CD14-positive monocyte (primary cell): ENCODE data around the gene AMBRA1. TPM values are rescaled to one million over a fixed set of nuclear protein-coding genes. Genes with fewer than 3 reads are reported as not detected.
A peak's percentile ranks its signal among the peaks of the same experiment; 100 is the strongest.

Experiments used
- DNase-seq, 3 donors: peaks; one replicate each; pipeline ENCODE4 v3.0.0-alpha.2; 2011 to 2022
- H2AFZ ChIP-seq: 2 replicates; pipeline ENCODE4 v1.6.0; 2012; ENCODE audit warnings: mild to moderate bottlenecking, low read depth, low read length, inconsistent platforms; ENCODE audit not compliant: insufficient read depth, poor library complexity, severe bottlenecking
- H3K27ac ChIP-seq, 2 donors: 1 replicate in 1 of 2; 2 replicates in 1 of 2; pipeline ENCODE4 v1.5.1; 2012 to 2013; ENCODE audit warnings: low read length in 2 of 2, control low read depth in 1 of 2, inconsistent platforms in 1 of 2, low read depth in 1 of 2, mild to moderate bottlenecking in 1 of 2
- H3K27me3 ChIP-seq, 2 donors: one replicate each; pipeline versions ENCODE4 v1.6.0 to v1.6.1; 2011 to 2013; ENCODE audit warnings: low read length in 2 of 2; ENCODE audit not compliant: control insufficient read depth in 2 of 2, insufficient read depth in 2 of 2
- H3K36me3 ChIP-seq, 2 donors: replicated peaks in 1 of 2; 1 replicate in 1 of 2; 2 replicates in 1 of 2; pipeline versions ENCODE4 v1.5.1 to v1.6.1; 2012 to 2013; ENCODE audit warnings: low read length in 2 of 2, control low read depth in 1 of 2, inconsistent platforms in 1 of 2, mild to moderate bottlenecking in 1 of 2; ENCODE audit not compliant: insufficient read depth in 2 of 2, control insufficient read depth in 1 of 2
- H3K4me1 ChIP-seq, 2 donors: 1 replicate in 1 of 2; 2 replicates in 1 of 2; pipeline versions ENCODE4 v1.5.1 to v1.6.1; 2012 to 2013; ENCODE audit warnings: low read length in 2 of 2, control low read depth in 1 of 2, inconsistent platforms in 1 of 2, mild to moderate bottlenecking in 1 of 2, moderate library complexity in 1 of 2; ENCODE audit not compliant: insufficient read depth in 2 of 2, control insufficient read depth in 1 of 2
- H3K4me2 ChIP-seq: replicated peaks from 2 replicates; pipeline ENCODE3; 2012; ENCODE audit warnings: low read length, moderate library complexity, mild to moderate bottlenecking; ENCODE audit not compliant: poor library complexity, severe bottlenecking; ENCODE audit errors: extremely low read depth
- H3K4me3 ChIP-seq, 3 experiments: fragments of 200-600 bp in 1 of 3; sonication (generic) in 1 of 3; replicated peaks in 1 of 3; 1 replicate in 2 of 3; 2 replicates in 1 of 3; pipeline ENCODE4 v1.5.1; 2011 to 2013; ENCODE audit warnings: low read length in 3 of 3, mild to moderate bottlenecking in 3 of 3, control low read depth in 2 of 3, low read depth in 2 of 3, inconsistent platforms in 1 of 3, moderate library complexity in 1 of 3
- H3K79me2 ChIP-seq: 2 replicates; pipeline ENCODE4 v1.6.0; 2012; ENCODE audit warnings: mild to moderate bottlenecking, control low read depth, inconsistent platforms, low read length, moderate library complexity; ENCODE audit not compliant: insufficient read depth
- H3K9ac ChIP-seq: 2 replicates; pipeline ENCODE4 v1.6.0; 2017; ENCODE audit warnings: low read length, mild to moderate bottlenecking; ENCODE audit not compliant: insufficient read depth, poor library complexity, severe bottlenecking
- H3K9me3 ChIP-seq, 2 donors: replicated peaks in 1 of 2; 1 replicate in 1 of 2; 2 replicates in 1 of 2; pipeline versions ENCODE4 v1.5.1 to v1.6.1; 2012 to 2013; ENCODE audit warnings: low read length in 2 of 2, control low read depth in 1 of 2; ENCODE audit not compliant: control insufficient read depth in 1 of 2, insufficient read depth in 1 of 2
- H4K20me1 ChIP-seq: 2 replicates; pipeline ENCODE4 v1.6.0; 2012; ENCODE audit warnings: mild to moderate bottlenecking, low read length, control low read depth, moderate library complexity; ENCODE audit not compliant: insufficient read depth
- H3K27ac Mint-ChIP-seq, 7 donors: one replicate each; pipeline ENCODE4 v1.8.0; 2020; ENCODE audit warnings: mild to moderate bottlenecking in 7 of 7, mixed read lengths in 7 of 7, moderate library complexity in 6 of 7, inconsistent platforms in 2 of 7
- H3K27me3 Mint-ChIP-seq, 3 donors: one replicate each; pipeline ENCODE4 v1.8.0; 2021 to 2022; ENCODE audit warnings: low read depth in 3 of 3, mild to moderate bottlenecking in 3 of 3, mixed read lengths in 3 of 3, moderate library complexity in 3 of 3, inconsistent platforms in 1 of 3
- H3K36me3 Mint-ChIP-seq, 2 donors: one replicate each; pipeline ENCODE4 v1.8.0; 2020; ENCODE audit warnings: mixed read lengths in 2 of 2, inconsistent platforms in 1 of 2, mild to moderate bottlenecking in 1 of 2
- H3K4me1 Mint-ChIP-seq: one replicate; pipeline ENCODE4 v1.8.0; 2020; ENCODE audit warnings: mild to moderate bottlenecking, mixed read lengths
- H3K4me3 Mint-ChIP-seq, 2 donors: one replicate each; pipeline ENCODE4 v1.8.0; 2020; ENCODE audit warnings: mild to moderate bottlenecking in 2 of 2, mixed read lengths in 2 of 2, moderate library complexity in 1 of 2
- H3K9me3 Mint-ChIP-seq, 7 donors: one replicate each; pipeline ENCODE4 v1.8.0; 2020 to 2022; ENCODE audit warnings: mixed read lengths in 7 of 7, mild to moderate bottlenecking in 6 of 7, moderate library complexity in 6 of 7, inconsistent platforms in 2 of 7
- CTCF ChIP-seq: fragments of 200-600 bp; IDR thresholded peaks from one replicate; pipeline ENCODE4 v1.8.0; 2022; ENCODE audit warnings: antibody characterized with exemption, mild to moderate bottlenecking
- WGBS: methylation state at CpG from one replicate; pipeline ENCODE4 v1.1.5; 2013; ENCODE audit warnings: missing lambda C conversion rate; ENCODE audit not compliant: insufficient coverage; 5-methylcytosine and 5-hydroxymethylcytosine counted together
- intact Hi-C, 2 donors: fragments of 100-400 bp; cut with micrococcal nuclease; formaldehyde crosslinking; loops; one replicate each; pipeline versions ENCODE4 v1.15.0 to v1.15.1; 2023
- polyA plus RNA-seq, 3 donors: library from polyadenylated mRNA; depleted of rRNA in 1 of 3; unstranded in 2 of 3; stranded (reverse) in 1 of 3; fragments of 300-500 nt in 2 of 3; fragments of >200 nt in 1 of 3; fragmentation: Illumina TruSeq in 2 of 3; gene quantifications; 1 replicate in 2 of 3; 2 replicates in 1 of 3; pipeline ENCODE4 v1.2.3, GENCODE V29; 2012 to 2021

Gene AMBRA1
- polyA plus RNA-seq, 3 donors: 2.1 to 6.1 (median 3.8) TPM

GRCh38 chr11:46562527-46562926 lies 31.3 kb downstream of the AMBRA1 start:
- Mint-ChIP-seq H3K27me3 (no peaks in the 10 kb centered on the region), H3K27ac (no peak overlapping the region), H3K4me1 (peaks cover 26% of the 10 kb centered on the region), H3K9me3 (peaks cover 0 to 1% (median 0%) of the 10 kb centered on the region in 7 donors), H3K4me3 (no peak overlapping the region), H3K36me3 (peaks cover 6 to 12% of the 10 kb centered on the region in 2 donors)
- Histone ChIP-seq H3K9me3 (no peaks in the 10 kb centered on the region), H3K9ac (no peak overlapping the region), H4K20me1 (peaks cover 64% of the 10 kb centered on the region), H3K36me3 (no peaks in the 10 kb centered on the region), H3K4me2 (no peak overlapping the region), H3K4me3 (no peak overlapping the region), H2AFZ (no peak overlapping the region), H3K79me2 (peaks cover 89% of the 10 kb centered on the region), H3K4me1 (peaks cover 14 to 21% of the 10 kb centered on the region in 2 donors), H3K27me3 (no peaks in the 10 kb centered on the region), H3K27ac (peak overlapping the region in 1 of 2 donors; percentile 20)
- TF ChIP-seq CTCF: no peak
- intact Hi-C loops: no loop called here
- no peak for DNase-seq
- WGBS: no CpG with 5 or more reads among the region's 5 CpGs

GRCh38 chr11:46560300-46560991 lies 33.4 kb downstream of the AMBRA1 start:
- H3K4me1 Mint-ChIP-seq: peaks cover 26% of the 10 kb centered on the region
- H3K9me3 Mint-ChIP-seq: no peaks in the 10 kb centered on the region
- no peaks in the 10 kb centered on the region for H3K27me3 Mint-ChIP-seq
- Histone ChIP-seq H3K9ac (peak overlapping the region; percentile 23), H2AFZ (peak overlapping the region; percentile 43), H3K27ac (peak overlapping the region; percentile 13 to 67), H3K79me2 (peaks cover 86% of the 10 kb centered on the region), H3K4me3 (peak overlapping the region; percentile 5 to 63 (median 53)), H3K4me2 (peak overlapping the region; percentile 58), H3K36me3 (no peaks in the 10 kb centered on the region), H3K4me1 (peaks cover 14 to 21% of the 10 kb centered on the region in 2 donors), H3K9me3 (no peaks in the 10 kb centered on the region), H4K20me1 (peaks cover 58% of the 10 kb centered on the region), H3K27me3 (no peaks in the 10 kb centered on the region)
- peak overlapping the region; percentile 65 to 88 for H3K4me3 Mint-ChIP-seq
- intact Hi-C loops: no loop called here
- peak overlapping the region; percentile 53 to 86 (median 71) for H3K27ac Mint-ChIP-seq
- H3K36me3 Mint-ChIP-seq: peaks cover 2 to 9% of the 10 kb centered on the region in 2 donors
- no peak for TF ChIP-seq CTCF
- DNase-seq: peak in 2 of 3 donors; percentile 10
- WGBS: 0% methylated on average over 1 of the region's 6 CpGs
